MG63 (cell line): ENCODE measurements around the gene TRIM7. TPM values are rescaled to one million over a fixed set of nuclear protein-coding genes. Genes with fewer than 3 reads are reported as not detected.
A peak's percentile ranks its signal among the peaks of the same experiment; 100 is the strongest.
"Not testable (repeated sequence)": the region's sequence is repeated elsewhere in the genome, so short reads cannot be mapped to it uniquely, and the experiment has no call there.

Experiments
- DNase-seq: peaks from one replicate; pipeline ENCODE4 v3.0.0-alpha.2; 2020
- H3K27me3 ChIP-seq: fragments of 250-450 bp; sonication (Bioruptor Pico); 2 replicates; pipeline ENCODE4 v1.5.1; 2020; ENCODE audit warnings: mild to moderate bottlenecking, moderate library complexity
- H3K36me3 ChIP-seq: fragments of 250-450 bp; sonication (Bioruptor Pico); 2 replicates; pipeline ENCODE4 v1.5.1; 2020; ENCODE audit warnings: mild to moderate bottlenecking, moderate library complexity
- H3K4me3 ChIP-seq: fragments of 250-450 bp; sonication (Bioruptor Pico); 2 replicates; pipeline ENCODE4 v1.5.1; 2020; ENCODE audit warnings: mild to moderate bottlenecking, moderate library complexity
- H3K9me3 ChIP-seq: fragments of 250-450 bp; sonication (Bioruptor Pico); 2 replicates; pipeline ENCODE4 v1.5.1; 2020; ENCODE audit warnings: mild to moderate bottlenecking, moderate library complexity
- total RNA-seq: library from RNA; depleted of rRNA; stranded (reverse); fragments of >200 nt; shearing (Covaris generic); gene quantifications from 2 replicates; pipeline ENCODE4 v1.2.3, GENCODE V29; 2014; ENCODE audit warnings: low replicate concordance

TRIM7 gene
- total RNA-seq, 1 experiment from 2014 or later: 22.6 TPM

DNA sequence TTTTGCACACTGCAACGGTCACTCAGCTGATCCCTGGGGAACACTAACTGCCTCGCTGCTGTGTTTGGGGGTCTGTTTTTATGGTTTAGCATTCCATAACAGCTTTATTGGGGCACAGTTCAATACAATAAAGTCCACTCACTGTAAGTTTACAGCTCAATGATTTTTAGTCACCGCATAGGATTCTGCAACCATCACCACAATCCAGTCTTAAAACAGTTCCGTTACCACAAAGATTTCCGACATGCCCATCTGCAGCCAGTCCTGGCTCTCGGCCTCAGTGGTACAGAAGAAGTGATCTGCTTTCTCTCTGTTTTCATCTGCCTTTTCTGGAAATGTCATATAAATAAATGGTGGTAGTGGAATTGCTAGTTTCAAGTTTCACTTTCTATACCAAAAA, 34.0 kb downstream of the TRIM7 start:
- Histone ChIP-seq H3K27me3 (no peaks in the 10 kb centered on the region), H3K9me3 (no peaks in the 10 kb centered on the region), H3K4me3 (no peak overlapping the region), H3K36me3 (no peaks in the 10 kb centered on the region)
- DNase-seq: no peak

DNA sequence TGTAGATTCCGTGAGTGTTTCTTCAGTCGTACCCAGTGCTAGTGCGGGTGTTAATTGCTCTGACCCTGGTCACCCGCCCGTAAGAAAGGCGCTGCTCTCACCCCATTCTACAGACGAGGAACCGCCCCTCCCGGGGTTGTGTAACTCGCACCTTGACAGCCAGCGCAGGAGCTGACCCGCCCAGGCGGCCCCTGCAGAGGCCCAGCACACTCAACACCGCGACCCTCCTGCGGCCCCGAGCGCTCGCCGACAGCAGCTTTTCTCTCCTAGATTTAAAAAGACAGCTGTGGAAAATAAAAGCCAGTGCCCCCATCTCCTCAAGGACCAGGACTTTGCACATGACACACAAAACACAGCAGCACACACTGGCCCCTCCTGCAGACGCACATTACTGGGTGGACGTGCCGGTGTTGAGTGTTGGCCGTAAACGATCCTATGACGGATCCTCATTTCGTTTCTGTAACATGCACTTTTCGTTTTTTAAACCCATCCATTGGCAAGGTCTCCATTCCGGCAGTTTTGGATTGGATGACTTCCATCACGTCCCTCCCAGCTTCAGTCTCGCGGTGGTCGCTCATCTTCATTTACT, 34.7 kb downstream of the TRIM7 start:
- Histone ChIP-seq H3K9me3 (no peaks in the 10 kb centered on the region), H3K27me3 (no peaks in the 10 kb centered on the region), H3K36me3 (no peaks in the 10 kb centered on the region), H3K4me3 (peak overlapping the region; percentile 10; the same call in 1 of the 2 replicates)
- DNase-seq: no peak

DNA sequence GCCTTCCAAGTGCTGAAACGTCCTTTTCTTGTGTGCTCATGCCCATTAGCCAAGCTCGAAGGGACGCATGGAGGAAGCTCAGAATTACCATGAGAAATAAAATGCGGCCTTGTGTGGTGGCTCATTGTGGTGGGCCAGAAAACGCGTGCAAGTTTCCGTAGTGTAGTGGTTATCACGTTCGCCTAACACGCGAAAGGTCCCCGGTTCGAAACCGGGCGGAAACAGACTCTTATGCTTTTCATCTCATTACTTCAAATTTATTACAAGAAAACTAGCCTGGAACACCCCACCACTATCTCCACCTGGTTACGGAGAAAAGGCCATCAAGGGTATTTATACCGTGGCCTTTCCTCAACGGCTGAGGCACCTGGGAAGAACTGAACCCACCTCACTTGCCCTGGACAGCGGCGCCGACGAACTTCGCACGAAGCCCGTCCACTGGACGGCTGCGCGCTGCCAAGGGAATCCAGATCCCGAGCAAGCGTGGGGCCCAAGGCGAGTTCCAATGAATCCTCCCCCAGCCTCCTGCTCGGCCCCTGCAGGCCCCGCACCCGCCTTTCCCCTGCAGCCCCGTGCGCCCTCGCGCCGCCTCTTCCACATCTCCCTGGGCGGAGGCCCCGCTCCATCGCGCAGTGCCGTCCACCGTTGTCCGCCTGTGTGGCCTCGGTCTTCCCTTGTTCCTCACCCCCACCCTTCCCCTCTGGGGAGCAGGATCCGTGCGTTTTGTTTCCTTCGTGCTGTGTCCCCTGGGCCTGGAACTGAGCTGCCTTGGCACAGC, 35.3 kb downstream of the TRIM7 start:
- peak; percentile 91 for DNase-seq
- not testable (repeated sequence) for H3K9me3 ChIP-seq, H3K36me3 ChIP-seq, H3K27me3 ChIP-seq
- H3K4me3 ChIP-seq: peak overlapping the region; percentile 10; the same call in 1 of the 2 replicates

DNA sequence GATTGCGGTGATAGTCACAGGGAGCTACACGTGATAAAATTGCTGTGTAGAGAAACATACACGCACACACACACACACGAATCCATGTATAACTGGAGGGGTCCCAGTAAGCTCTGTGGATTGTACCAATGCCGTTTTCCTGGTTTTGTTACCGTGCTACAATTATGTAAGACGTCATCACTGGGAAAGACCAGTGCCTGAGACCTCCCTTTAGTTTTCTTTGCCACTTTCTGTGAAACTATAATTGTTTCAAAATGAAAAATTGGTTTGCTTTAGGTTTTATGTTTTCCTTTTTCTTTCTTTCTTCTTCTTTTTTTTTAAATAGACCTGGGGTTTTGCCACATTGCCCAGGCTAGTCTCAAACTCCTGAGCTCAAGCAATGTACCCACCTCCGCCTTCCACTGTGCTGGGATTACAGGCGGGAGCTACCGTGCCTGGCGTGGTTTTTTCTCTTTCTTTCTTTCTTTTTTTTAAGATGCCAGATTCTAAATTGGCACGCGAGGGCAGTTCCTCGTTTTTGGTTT, 36.3 kb downstream of the TRIM7 start:
- no peak for DNase-seq

DNA sequence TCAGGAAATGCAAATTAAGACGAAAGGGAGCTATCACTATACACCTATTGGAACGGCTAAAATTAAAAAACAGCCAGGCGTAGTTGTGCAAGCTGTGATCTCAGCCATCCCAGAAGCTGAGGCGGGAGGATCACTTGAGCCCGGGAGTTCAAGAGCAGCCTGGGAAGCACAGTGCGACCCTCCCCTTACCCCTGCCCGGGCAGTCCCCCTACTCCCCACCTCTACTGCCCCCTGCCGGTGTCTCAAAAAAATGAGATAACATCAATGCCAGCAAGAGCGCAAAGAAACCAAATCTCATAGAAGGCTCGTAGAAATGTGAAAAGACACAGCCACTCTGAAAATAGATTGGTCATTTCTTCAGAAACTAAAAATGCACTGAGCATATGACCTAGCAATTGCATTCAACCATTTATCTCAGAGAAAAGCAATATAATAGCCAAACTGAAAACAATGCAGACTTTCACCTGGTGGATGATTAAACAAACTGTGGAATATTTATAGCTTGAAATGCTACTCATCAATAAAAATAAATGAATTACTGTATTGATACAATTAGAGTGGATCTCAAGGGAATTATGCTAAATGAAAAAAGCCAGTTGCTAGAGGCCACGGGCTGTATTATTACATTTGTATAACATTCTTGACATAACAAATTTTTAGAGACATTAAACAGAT, 37.0 kb downstream of the TRIM7 start:
- H3K9me3 ChIP-seq: no peaks in the 10 kb centered on the region
- H3K4me3 ChIP-seq: no peak overlapping the region
- H3K27me3 ChIP-seq: no peaks in the 10 kb centered on the region
- no peak for DNase-seq
- no peaks in the 10 kb centered on the region for H3K36me3 ChIP-seq

More for the DNA sequence above, 36.3 kb downstream of the TRIM7 start:
- no peaks in the 10 kb centered on the region for H3K9me3 ChIP-seq
- H3K4me3 ChIP-seq: no peak overlapping the region; the same call in 1 of the 2 replicates
- H3K36me3 ChIP-seq: no peaks in the 10 kb centered on the region
- no peaks in the 10 kb centered on the region for H3K27me3 ChIP-seq

DNA sequence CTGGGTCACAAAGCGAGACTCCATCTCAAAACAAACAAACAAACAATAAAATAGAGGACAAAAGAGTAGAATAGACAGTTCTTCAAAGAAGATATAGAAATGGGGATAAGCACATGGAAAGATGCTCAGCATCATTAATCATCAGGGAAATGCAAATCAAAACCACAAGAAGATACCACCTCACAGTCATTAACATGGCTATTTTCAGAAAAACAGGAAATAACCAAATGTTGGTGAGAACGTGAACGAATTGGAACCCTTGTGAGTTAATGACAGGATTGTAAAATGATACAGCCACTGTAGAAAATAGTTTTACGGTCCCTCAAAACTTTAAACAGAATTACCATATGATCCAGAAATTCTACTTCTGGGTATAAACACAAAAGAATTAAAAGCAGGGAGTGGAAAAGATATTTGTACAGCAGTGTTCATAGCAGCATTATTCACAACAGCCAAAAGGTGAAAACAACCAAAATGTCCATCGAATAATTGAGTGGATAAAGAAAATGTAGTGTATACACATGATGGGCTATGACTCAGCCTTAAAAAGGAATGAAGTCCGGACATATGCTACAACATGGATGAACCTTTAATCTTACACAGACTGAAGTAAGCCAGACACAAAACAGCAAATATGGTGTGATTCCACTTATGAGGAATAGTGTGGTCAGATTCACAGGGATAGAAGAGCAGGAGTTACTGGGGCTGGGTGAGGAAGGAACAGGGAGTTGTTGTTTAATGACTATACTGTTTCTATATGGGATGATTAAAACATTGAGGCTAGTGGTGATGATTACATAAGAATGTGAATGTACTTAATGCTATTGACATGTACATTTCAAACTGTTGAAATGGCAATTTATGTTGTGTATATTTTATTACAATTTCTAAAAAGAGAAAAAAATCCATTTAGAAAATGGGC, 37.9 kb downstream of the TRIM7 start:
- DNase-seq: no peak
- Histone ChIP-seq H3K4me3 (no peak overlapping the region), H3K9me3 (no peaks in the 10 kb centered on the region), H3K27me3 (no peaks in the 10 kb centered on the region), H3K36me3 (no peaks in the 10 kb centered on the region)

DNA sequence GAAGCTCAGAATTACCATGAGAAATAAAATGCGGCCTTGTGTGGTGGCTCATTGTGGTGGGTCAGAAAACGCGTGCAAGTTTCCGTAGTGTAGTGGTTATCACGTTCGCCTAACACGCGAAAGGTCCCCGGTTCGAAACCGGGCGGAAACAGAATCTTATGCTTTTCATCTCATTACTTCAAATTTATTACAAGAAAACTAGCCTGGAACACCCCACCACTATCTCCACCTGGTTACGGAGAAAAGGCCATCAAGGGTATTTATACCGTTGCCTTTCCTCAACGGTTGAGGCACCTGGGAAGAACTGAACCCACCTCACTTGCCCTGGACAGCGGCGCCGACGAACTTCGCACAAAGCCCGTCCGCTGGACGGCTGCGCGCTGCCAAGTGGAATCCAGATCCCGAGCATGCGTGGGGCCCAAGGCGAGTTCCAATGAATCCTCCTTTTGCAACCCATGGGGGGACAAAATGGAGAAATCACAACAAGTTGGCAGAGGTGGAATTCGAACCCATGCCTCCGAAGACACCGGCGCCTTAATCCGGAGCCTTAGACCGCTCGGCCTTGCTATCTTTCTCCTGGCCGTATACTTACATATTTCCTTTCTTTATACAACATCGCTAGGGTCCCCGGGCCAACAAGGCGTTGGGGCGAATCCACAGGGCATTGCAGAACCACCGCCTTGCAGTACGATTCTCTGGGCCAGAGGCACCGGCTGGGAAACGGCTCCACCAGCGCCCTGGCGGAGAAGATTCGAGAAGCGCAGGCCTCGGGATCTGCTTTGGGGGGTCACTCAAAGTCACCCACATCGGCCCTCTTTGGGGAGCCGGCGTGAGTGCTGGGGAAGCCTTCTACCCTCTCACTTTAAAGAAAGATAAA, 40.7 kb downstream of the TRIM7 start:
- peak; percentile 64 for DNase-seq

DNA sequence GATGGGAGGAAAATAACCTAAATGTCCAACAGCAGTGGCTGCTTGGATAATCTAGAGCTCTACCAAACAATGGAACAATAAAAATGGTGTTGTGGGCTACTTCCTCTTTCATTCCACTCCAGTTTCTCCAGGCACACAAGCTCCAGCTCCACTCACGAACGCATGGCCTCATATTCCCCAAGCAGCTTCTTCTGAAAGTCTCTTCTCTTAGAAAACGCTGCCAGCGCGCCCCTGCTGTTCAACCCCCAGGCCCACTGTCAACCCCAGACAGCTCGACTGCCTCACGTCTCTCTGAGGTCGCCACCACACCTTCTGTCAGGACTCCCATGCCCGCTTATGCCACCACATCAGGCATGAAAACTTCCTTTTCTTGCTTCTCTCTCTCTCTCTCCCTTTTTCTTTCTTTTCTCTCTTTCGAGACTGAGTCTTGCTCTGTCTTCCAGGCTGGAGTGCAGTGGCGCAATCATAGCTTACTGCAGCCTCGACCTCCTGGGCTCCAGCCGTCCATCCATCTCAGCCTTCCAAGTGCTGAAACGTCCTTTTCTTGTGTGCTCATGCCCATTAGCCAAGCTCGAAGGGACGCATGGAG, 41.4 kb downstream of the TRIM7 start:
- Histone ChIP-seq H3K4me3 (no peak overlapping the region), H3K36me3 (no peaks in the 10 kb centered on the region), H3K9me3 (no peaks in the 10 kb centered on the region), H3K27me3 (0 out of 2 replicates have a peak, but pooled peaks cover 3% of the 10 kb centered on the region)
- no peak for DNase-seq

More for the DNA sequence above, 40.7 kb downstream of the TRIM7 start:
- Histone ChIP-seq H3K27me3 (no peaks in the 10 kb centered on the region), H3K36me3 (no peaks in the 10 kb centered on the region), H3K9me3 (no peaks in the 10 kb centered on the region), H3K4me3 (no peak overlapping the region)

DNA sequence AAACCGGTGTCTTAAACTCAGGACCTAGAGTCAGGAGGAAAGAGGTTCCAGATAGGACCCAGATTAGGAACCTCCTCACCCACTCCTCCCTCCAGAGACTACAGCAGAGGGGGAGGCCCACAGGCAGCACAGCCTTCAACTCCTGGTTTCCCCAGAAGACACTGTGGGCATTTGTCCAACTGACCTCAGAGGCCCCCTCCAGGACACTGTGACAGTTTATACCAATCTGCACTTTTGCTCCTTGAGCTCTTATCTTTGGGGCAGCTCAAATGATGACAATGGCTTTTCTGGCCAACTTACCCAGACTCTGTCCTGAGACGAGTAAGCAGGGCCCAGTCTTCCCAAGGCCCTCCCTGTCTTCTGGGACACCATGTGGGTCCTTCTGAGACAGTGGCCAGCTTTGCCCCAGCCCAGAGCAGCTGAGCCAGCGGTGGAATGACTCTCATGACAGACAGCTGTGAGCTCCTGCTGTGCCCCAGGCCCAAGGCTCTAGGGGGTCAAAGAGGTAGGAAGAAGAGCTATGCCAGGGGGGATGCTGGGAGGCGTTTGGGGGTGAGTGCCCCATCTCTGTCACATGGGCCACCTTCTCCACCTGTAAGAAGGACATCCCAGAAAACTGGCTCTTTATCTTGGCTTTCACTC, 43.3 kb downstream of the TRIM7 start:
- DNase-seq: no peak

DNA sequence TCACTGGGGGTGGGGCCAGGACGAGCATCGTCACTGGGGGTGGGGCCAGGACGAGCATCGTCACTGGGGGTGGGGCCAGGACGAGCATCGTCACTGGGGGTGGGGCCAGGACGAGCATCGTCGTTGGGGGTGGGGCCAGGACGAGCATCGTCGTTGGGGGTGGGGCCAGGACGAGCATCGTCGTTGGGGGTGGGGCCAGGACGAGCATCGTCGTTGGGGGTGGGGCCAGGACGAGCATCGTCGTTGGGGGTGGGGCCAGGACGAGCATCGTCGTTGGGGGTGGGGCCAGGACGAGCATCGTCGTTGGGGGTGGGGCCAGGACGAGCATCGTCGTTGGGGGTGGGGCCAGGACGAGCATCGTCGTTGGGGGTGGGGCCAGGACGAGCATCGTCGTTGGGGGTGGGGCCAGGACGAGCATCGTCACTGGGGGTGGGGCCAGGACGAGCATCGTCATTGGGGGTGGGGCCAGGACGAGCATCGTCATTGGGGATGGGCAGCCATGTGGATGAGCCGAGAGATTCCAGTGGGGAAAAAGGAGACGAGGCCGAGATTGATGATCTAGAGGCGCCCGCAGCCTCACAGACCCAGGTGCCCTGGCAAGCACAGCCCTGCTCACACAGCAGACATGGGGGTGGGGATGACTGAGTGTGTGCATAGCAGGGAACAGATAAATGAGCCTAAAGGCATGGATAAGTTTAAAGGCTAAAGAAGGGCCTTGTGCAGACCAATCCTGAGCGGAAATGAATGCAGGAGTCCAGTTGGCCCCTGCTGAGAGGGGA, 44.1 kb downstream of the TRIM7 start:
- Histone ChIP-seq H3K4me3 (peak overlapping the region; percentile 27), H3K27me3 (peaks cover 12% of the 10 kb centered on the region; the same call in 1 of the 2 replicates)
- not testable (repeated sequence) for H3K36me3 ChIP-seq, DNase-seq, H3K9me3 ChIP-seq

More for the DNA sequence above, 43.3 kb downstream of the TRIM7 start:
- Histone ChIP-seq H3K27me3 (peaks cover 12% of the 10 kb centered on the region; the same call in 1 of the 2 replicates), H3K36me3 (no peaks in the 10 kb centered on the region), H3K9me3 (no peaks in the 10 kb centered on the region), H3K4me3 (peak overlapping the region; percentile 27)

DNA sequence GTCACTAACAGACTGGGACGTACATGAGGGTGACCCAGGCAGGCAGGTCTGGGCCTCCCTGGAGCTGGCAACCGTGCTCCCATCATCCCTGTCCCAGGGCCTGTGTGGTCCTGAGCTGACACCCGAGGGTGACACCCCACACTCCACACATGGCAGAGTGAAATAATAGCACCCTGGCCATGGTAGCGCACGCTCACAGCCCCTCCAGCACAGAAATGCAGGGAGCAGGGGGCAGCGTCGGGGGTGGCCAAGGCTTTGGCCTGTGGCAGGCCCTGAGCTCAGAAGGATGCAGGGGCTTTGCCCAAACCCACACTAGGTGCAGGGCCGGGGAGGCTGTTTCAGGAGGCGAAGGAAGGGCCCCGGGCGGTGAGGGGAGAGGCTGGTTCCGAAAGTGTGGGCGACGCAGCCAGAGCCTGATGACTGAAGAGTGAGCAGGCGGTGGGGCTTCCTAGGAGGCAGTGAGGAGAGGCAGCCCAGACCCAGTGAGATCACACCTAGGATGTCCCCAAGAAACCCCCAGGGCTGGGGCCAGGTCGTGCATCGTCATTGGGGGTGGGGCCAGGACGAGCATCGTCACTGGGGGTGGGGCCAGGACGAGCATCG, 44.7 kb downstream of the TRIM7 start:
- H3K9me3 ChIP-seq: no peaks in the 10 kb centered on the region
- DNase-seq: peak; percentile 55
- H3K27me3 ChIP-seq: peaks cover 12% of the 10 kb centered on the region; the same call in 1 of the 2 replicates
- no peak overlapping the region for H3K4me3 ChIP-seq
- no peaks in the 10 kb centered on the region for H3K36me3 ChIP-seq

DNA sequence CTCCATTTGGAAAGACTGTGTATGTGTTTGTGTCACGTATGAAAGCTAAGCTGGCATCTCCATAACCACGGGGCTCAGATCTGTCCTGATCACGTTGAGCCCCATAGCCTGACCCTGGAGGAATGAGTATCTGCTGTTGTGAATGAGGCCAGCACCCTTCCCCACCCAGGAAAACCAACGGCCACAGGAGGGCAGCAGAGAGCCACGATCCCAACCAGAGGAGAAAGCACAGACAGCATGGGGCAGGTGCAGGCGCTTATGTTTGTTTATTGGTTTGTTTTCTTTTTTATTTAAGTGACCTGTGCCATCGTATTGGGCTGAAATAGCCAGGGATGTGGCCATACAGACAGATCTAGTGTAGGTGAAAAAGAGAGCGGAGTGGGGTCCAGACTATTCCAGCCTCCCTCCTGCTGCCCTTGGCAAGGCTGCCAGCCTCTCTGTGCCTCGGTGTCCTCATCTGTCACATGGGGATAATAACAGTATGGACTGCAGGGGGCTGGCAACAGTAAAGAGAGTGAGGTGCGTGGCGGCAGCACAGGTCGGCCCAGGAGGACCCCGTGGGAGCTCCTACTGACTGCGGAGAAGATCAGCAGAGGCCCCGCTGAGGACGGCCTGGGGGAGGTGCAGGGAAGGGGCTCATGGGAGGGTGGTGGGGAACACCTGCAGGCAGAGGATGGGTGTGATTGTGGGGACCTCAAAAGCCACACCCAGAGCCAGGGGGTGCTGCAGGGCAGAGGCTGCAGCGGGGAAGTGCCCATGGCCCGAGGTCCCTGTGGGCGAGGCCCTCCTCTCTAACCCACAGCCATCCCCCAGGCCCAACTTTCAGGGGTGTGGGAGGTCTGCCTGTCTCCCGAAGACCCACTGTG, 45.5 kb downstream of the TRIM7 start:
- no peaks in the 10 kb centered on the region for H3K36me3 ChIP-seq
- H3K27me3 ChIP-seq: peaks cover 12% of the 10 kb centered on the region; the same call in 1 of the 2 replicates
- H3K4me3 ChIP-seq: no peak overlapping the region
- no peaks in the 10 kb centered on the region for H3K9me3 ChIP-seq
- DNase-seq: peak; percentile 82

DNA sequence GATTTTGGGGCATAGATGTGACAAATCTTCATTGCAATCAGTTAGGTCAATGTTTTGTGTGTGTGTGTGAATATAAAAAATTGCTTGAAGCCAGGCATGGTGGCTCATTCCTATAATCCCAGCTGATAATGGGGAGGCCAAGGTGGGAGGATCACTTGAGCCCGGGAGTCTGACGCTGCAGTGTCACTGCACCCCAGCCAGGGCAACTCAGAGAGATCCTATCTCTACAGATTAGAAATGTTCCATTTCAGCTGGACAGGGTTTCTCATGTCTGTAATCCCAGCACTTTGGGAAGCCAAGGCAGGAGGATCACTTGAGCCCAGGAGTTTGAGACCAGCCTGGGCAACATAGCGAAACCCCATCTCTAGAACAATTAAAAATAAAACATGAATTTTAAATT, 46.1 kb downstream of the TRIM7 start:
- H3K36me3 ChIP-seq: no peaks in the 10 kb centered on the region
- DNase-seq: no peak
- no peak overlapping the region for H3K4me3 ChIP-seq
- H3K27me3 ChIP-seq: peaks cover 12% of the 10 kb centered on the region; the same call in 1 of the 2 replicates
- H3K9me3 ChIP-seq: no peaks in the 10 kb centered on the region
